ENCODE data around the gene NOPCHAP1. TPM values are rescaled to one million over a fixed set of nuclear protein-coding genes. Genes with fewer than 3 reads are reported as not detected.

The NOPCHAP1 gene
- total RNA-seq, 1 donor from 2014 or later = 26.0 TPM

- DNase-seq (ENCODE audit: low read depth, low spot score) = no peak
- Mint-ChIP-seq H3K4me1 (peaks cover 13% of the 10 kb centered on the region), H3K9me3 (no peaks in the 10 kb centered on the region), H3K4me3 (peak overlapping the region; percentile 89), H3K27ac (ENCODE audit: unreplicated experiment) (no peak overlapping the region), H3K27me3 (ENCODE audit: low read depth) (peaks cover 54% of the 10 kb centered on the region), H3K36me3 (ENCODE audit: low read depth) (no peaks in the 10 kb centered on the region)
- no peak for TF ChIP-seq CTCF (conservative IDR thresholded peaks at IDR 0.05)
Observed at GRCh38 chr12:104956870-104957718, 29.0 kb upstream of the NOPCHAP1 start.

- Mint-ChIP-seq H3K27me3 (ENCODE audit: low read depth) (peaks cover 53% of the 10 kb centered on the region), H3K4me3 (peak overlapping the region; percentile 89)
- TF ChIP-seq CTCF (conservative IDR thresholded peaks at IDR 0.05) = no peak
Observed at GRCh38 chr12:104957719-104958000, 28.5 kb upstream of the NOPCHAP1 start.

GRCh38 chr12:104958001-104958804 is 27.9 kb upstream of the NOPCHAP1 start, which contains the start of gene SLC41A2:
Gene SLC41A2, minus strand, starts transcription at chr12:104958290. Its CDS starts 29,763 bp downstream, at chr12:104928527.
- Mint-ChIP-seq H3K36me3 (ENCODE audit: low read depth) (no peaks in the 10 kb centered on the region), H3K27me3 (ENCODE audit: low read depth) (peaks cover 51% of the 10 kb centered on the region), H3K4me1 (peaks cover 13% of the 10 kb centered on the region), H3K27ac (ENCODE audit: unreplicated experiment) (peak within 1 kb of the TSS; percentile 21), H3K9me3 (no peaks in the 10 kb centered on the region), H3K4me3 (peak within 1 kb of the TSS; percentile 89)
- peak; percentile 64 for DNase-seq (ENCODE audit: low read depth, low spot score)
- TF ChIP-seq CTCF (conservative IDR thresholded peaks at IDR 0.05) = peak; percentile 49

More at GRCh38 chr12:104957719-104958000, 28.5 kb upstream of the NOPCHAP1 start:
- Mint-ChIP-seq H3K9me3 (no peaks in the 10 kb centered on the region), H3K27ac (ENCODE audit: unreplicated experiment) (no peak overlapping the region), H3K36me3 (ENCODE audit: low read depth) (no peaks in the 10 kb centered on the region), H3K4me1 (peaks cover 13% of the 10 kb centered on the region)
- DNase-seq (ENCODE audit: low read depth, low spot score) = peak; percentile 22

- no peak for DNase-seq (ENCODE audit: low read depth, low spot score)
- TF ChIP-seq CTCF (conservative IDR thresholded peaks at IDR 0.05) = no peak
- Mint-ChIP-seq H3K36me3 (ENCODE audit: low read depth) (no peaks in the 10 kb centered on the region), H3K9me3 (no peaks in the 10 kb centered on the region), H3K4me1 (peaks cover 16% of the 10 kb centered on the region), H3K27ac (ENCODE audit: unreplicated experiment) (no peak overlapping the region), H3K27me3 (ENCODE audit: low read depth) (peaks cover 49% of the 10 kb centered on the region), H3K4me3 (peak overlapping the region; percentile 88)
Observed at GRCh38 chr12:104958805-104959334, 27.2 kb upstream of the NOPCHAP1 start.

- Mint-ChIP-seq H3K9me3 (no peaks in the 10 kb centered on the region), H3K27me3 (ENCODE audit: low read depth) (peaks cover 44% of the 10 kb centered on the region), H3K4me1 (peaks cover 22% of the 10 kb centered on the region), H3K36me3 (ENCODE audit: low read depth) (no peaks in the 10 kb centered on the region), H3K27ac (ENCODE audit: unreplicated experiment) (no peak overlapping the region), H3K4me3 (peak overlapping the region; percentile 88)
- DNase-seq (ENCODE audit: low read depth, low spot score) = no peak
- TF ChIP-seq CTCF (conservative IDR thresholded peaks at IDR 0.05) = no peak
Observed at GRCh38 chr12:104959335-104959841, 26.7 kb upstream of the NOPCHAP1 start.
